LNCAP (cell line): ENCODE measurements around the gene HMGN3.

Experiments
- CTCF ChIP-seq: fragments of 450-650 bp; IDR thresholded peaks from 2 replicates; pipeline ENCODE4 v1.5.1; 2017; ENCODE audit warnings: mild to moderate bottlenecking

The HMGN3 gene

GRCh38 chr6:79240509-79240908, 6.0 kb upstream of the HMGN3 start:
- no peak for TF ChIP-seq CTCF

- TF ChIP-seq CTCF: no peak
These were observed 5.2 kb upstream of the HMGN3 start for GRCh38 chr6:79239536-79240168.

GRCh38 chr6:79238919-79239318, 4.4 kb upstream of the HMGN3 start:
- no peak for TF ChIP-seq CTCF

- TF ChIP-seq CTCF: no peak
These were observed 2.2 kb upstream of the HMGN3 start for GRCh38 chr6:79236711-79237110.

GRCh38 chr6:79233611-79234149, 802 bp downstream of the HMGN3 start:
- no peak for TF ChIP-seq CTCF

- no peak for TF ChIP-seq CTCF
These were observed 1.6 kb downstream of the HMGN3 start for GRCh38 chr6:79232696-79233462.

GRCh38 chr6:79231666-79232065, 2.8 kb downstream of the HMGN3 start:
- TF ChIP-seq CTCF: no peak
